Muscle layer of duodenum (tissue), 2 donors: Measurements from ENCODE around the gene TDRD10.

Experiments used
- H3K27ac ChIP-seq: one replicate; pipeline ENCODE4 v1.7.0; 2013; ENCODE audit warnings: mild to moderate bottlenecking, low read length
- H3K27me3 ChIP-seq: one replicate; pipeline ENCODE4 v1.7.0; 2013; ENCODE audit warnings: low read depth, mild to moderate bottlenecking, control low read depth, low read length
- H3K36me3 ChIP-seq, 2 donors: one replicate each; pipeline ENCODE4 v1.7.0; 2013; ENCODE audit warnings: low read length in 2 of 2, control low read depth in 1 of 2, mild to moderate bottlenecking in 1 of 2; ENCODE audit not compliant: insufficient read depth in 2 of 2, control insufficient read depth in 1 of 2
- H3K4me1 ChIP-seq, 2 donors: one replicate each; pipeline ENCODE4 v1.7.0; 2013; ENCODE audit warnings: low read length in 2 of 2, mild to moderate bottlenecking in 2 of 2, control low read depth in 1 of 2, moderate library complexity in 1 of 2; ENCODE audit not compliant: insufficient read depth in 2 of 2, control insufficient read depth in 1 of 2
- H3K4me3 ChIP-seq, 2 donors: one replicate each; pipeline ENCODE4 v1.7.0; 2013; ENCODE audit warnings: low read length in 2 of 2, low read depth in 1 of 2, mild to moderate bottlenecking in 1 of 2
- H3K9me3 ChIP-seq, 2 donors: one replicate each; pipeline ENCODE4 v1.7.0; 2013; ENCODE audit warnings: low read length in 2 of 2, control low read depth in 1 of 2, mild to moderate bottlenecking in 1 of 2; ENCODE audit not compliant: control insufficient read depth in 1 of 2
- donor health status: healthy.

The TDRD10 gene

DNA sequence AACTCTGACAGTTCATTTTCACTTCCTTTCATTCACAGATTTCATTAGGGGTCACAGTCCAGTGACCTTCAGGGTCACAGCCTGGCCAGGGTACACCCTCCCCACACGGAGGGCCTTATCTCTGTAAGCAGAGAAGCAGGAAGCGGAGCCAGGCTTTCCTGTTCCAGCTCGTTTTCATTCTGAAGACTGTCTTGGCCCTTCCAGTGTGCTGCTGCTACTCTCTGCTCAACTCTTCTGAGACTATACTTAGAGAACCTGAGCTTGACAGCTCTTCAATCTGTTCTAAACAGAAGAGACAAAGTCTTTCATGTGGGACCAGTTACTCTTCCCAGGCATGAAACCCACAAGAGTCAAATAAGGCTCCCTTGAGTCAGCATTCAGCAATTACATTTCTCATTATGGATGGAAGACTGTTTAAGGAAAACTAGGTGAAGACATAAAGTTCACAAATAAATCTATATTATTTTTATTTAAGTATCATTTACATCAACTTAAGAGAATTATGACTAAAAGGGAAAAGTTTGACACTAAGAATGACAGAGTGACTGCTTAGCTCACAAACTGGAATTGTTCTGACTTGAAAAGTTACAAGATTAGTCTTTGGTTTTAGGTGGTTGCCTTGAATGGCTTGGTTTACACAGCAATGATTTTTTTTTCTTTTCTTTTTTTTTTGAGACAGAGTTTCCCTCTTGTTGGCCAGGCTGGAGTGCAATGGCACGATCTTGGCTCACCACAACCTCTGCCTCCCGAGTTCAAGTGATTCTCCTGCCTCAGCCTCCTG is 4.8 kb upstream of the TDRD10 start:
- Histone ChIP-seq H3K4me3 (no peak overlapping the region), H3K4me1 (peaks cover 7 to 13% of the 10 kb centered on the region in 2 donors)

DNA sequence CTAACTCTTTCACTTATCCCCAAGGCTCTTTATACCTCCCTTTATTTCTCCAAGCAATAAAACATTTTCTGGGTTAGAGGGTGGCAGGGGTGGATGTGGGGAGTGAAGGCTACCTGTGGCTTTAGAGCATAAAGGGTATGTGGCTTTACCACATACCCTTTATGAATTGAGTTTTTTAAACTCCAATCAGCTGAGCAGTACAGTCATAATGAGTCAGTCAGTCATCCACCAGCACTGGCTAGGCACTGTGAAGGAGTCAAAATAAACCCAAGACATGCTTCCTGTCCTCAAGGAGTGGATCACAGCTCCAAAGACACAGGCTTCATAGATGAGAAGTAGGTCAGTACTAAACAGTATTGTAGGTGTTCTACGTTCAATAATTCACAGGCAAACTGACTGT is 2.6 kb upstream of the TDRD10 start:
- H3K36me3 ChIP-seq = no peaks in the 10 kb centered on the region
- peak overlapping the region; percentile 27 for H3K27ac ChIP-seq
- no peaks in the 10 kb centered on the region for H3K9me3 ChIP-seq
- H3K4me3 ChIP-seq = peak overlapping the region; percentile 50 to 63
- H3K4me1 ChIP-seq = peaks cover 7 to 17% of the 10 kb centered on the region in 2 donors
- peaks cover 22% of the 10 kb centered on the region for H3K27me3 ChIP-seq

More for the DNA sequence above, 4.8 kb upstream of the TDRD10 start:
- Histone ChIP-seq H3K9me3 (no peaks in the 10 kb centered on the region), H3K27ac (peak overlapping the region; percentile 9), H3K36me3 (no peaks in the 10 kb centered on the region), H3K27me3 (peaks cover 22% of the 10 kb centered on the region)

DNA sequence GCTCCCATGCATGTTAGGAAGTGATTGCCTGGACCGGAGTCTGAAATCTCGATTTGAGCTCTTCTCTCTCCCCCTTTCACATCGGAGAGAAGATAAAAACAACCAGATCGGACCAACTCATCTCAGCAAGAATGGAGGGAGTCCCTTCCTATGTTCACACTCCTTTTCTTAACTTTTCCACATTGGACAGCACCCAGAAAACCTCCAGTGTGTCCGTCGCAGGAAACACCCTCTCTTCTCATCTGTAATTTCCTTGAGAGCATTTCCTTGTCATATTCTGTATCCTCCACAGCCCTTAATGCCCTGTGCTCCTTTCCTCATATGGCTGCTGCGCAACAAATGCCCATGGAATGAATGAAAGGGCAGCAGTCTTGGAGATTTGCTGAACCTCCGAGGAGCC is 1.5 kb upstream of the TDRD10 start:
- Histone ChIP-seq H3K27ac (no peak overlapping the region), H3K4me1 (peaks cover under 1 to 17% of the 10 kb centered on the region in 2 donors), H3K4me3 (peak overlapping the region; percentile 50 to 63), H3K9me3 (no peaks in the 10 kb centered on the region), H3K27me3 (peaks cover 22% of the 10 kb centered on the region), H3K36me3 (no peaks in the 10 kb centered on the region)

DNA sequence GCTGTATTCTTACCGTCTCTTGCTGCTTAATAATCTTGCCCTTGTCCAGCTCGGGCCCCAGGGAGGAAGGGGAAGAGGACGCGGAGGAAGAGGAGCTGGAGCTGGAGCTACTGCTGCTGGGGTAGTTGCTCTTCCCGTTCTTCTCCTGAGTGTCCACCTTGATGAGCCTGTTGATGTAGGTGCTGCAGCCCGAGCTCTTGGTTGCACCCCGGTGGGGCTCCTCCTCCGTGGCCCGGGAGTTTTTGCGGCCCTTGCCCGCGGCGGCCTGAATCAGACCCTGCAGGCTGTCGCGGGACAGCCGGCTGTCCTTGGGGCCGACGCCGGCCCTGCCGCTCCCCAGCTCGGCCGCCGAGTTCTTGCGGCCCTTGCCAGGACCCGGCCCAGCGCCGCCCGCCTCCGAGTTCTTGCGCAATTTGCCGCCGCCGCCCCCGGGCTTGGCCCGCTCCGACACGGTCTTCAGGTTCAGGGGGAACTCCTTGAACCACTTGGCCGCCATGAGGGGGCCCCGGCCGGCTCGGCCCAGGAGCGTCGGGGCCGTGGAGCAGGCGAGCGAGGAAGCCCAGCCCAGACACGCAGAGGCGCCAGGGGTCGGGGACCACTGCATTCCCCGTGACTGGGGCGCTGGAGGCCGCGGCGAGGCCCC is 475 bp upstream of the TDRD10 start:
- H3K4me1 ChIP-seq = peaks cover 0 to 17% of the 10 kb centered on the region in 2 donors
- peak overlapping the region; percentile 31 for H3K27ac ChIP-seq
- peaks cover 22% of the 10 kb centered on the region for H3K27me3 ChIP-seq
- no peaks in the 10 kb centered on the region for H3K36me3 ChIP-seq
- H3K9me3 ChIP-seq = peaks cover 0 to 4% of the 10 kb centered on the region in 2 donors
- H3K4me3 ChIP-seq = peak overlapping the region; percentile 50 to 63

DNA sequence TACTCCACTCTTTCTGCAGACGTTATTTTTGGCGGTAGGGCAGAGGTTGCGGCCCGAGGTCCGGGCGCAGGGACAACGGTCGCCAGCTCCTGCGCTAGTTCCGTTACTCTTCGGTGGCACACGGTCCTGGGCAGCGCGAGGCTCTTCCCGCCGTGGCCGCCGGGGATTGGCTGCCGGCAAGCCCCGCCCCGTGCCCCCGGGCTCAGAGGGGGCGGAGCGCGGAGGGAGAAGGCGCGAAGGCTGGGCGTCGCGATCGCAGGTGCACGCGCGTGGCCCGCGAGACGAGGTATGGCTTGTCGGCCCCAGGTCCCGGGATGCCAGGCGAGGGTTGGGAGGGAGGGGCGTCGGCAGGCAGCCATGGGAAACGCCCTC is 711 bp downstream of the TDRD10 start:
- peaks cover 0 to 17% of the 10 kb centered on the region in 2 donors for H3K4me1 ChIP-seq
- H3K9me3 ChIP-seq = peaks cover 0 to 6% of the 10 kb centered on the region in 2 donors
- no peak overlapping the region for H3K27ac ChIP-seq
- no peaks in the 10 kb centered on the region for H3K36me3 ChIP-seq
- peak overlapping the region; percentile 7 to 63 for H3K4me3 ChIP-seq
- peaks cover 22% of the 10 kb centered on the region for H3K27me3 ChIP-seq

DNA sequence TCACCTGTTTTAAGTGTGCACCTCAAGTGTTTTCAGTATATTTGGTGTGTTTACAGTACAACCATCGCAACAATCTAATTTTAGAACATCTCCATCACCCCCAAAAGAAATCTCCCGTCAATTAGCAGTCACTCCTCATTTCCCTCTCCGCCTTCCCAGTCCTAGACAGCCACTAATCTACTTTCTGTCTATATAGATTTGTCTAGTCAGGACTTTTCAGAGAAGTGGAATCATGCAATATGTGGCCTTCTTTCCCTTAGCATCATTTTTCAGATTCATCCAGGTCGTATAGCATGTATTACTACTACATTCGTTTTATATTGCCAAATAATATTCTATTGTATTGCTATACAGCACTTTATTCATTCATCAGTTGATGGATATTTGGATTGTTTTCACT is 1.9 kb downstream of the TDRD10 start:
- peaks cover 22% of the 10 kb centered on the region for H3K27me3 ChIP-seq
- H3K9me3 ChIP-seq = peaks cover 0 to 6% of the 10 kb centered on the region in 2 donors
- H3K4me3 ChIP-seq = no peak overlapping the region
- no peaks in the 10 kb centered on the region for H3K36me3 ChIP-seq
- no peak overlapping the region for H3K27ac ChIP-seq
- peaks cover 0 to 17% of the 10 kb centered on the region in 2 donors for H3K4me1 ChIP-seq

DNA sequence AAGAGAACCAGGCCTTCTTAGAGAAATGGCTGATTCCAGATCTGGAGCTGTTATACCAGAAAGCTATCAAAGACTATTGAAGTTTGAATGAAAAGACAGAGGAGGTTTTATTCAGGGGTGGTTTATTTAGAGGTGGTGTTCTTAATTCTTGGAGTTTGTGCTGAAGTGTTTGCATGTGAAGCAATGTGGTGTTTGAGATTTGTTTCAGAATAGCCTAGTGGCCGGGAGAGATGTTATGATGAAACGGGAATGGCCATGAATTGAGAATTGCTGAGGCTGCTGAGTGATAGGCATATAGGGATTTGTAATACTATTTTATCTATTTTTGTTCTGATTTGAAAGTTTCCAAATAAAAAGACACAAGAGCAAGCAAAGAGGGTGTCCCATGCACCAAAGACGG is 10.7 kb downstream of the TDRD10 start:
- Histone ChIP-seq H3K4me1 (no peaks in the 10 kb centered on the region), H3K27me3 (no peaks in the 10 kb centered on the region), H3K4me3 (no peak overlapping the region), H3K9me3 (no peaks in the 10 kb centered on the region), H3K36me3 (no peaks in the 10 kb centered on the region), H3K27ac (no peak overlapping the region)

DNA sequence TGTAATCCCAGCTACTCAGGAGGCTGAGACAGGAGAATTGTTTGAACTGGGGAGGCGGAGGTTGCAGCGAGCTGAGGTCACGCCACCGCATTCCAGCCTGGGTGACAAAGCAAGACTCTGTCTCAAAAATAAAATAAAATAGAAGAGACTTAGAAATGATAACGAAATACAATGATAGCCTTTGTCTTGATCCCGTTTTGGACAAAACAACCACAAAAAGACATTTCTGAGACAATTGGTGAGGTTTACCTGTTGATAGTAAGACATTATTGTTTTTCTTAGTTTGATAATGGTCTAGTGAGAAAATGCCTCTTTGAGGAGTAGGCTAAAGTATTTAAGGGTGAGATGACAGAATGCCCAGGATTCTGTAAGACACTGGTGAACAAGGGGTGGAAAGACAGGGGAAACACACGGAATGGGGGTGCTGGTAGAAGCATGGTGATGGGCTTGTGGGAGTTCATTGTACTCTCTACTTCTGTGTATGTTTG is 12.1 kb downstream of the TDRD10 start:
- H3K27ac ChIP-seq = no peak overlapping the region
- no peaks in the 10 kb centered on the region for H3K27me3 ChIP-seq
- no peak overlapping the region for H3K4me3 ChIP-seq
- H3K36me3 ChIP-seq = no peaks in the 10 kb centered on the region
- H3K9me3 ChIP-seq = no peaks in the 10 kb centered on the region
- no peaks in the 10 kb centered on the region for H3K4me1 ChIP-seq

DNA sequence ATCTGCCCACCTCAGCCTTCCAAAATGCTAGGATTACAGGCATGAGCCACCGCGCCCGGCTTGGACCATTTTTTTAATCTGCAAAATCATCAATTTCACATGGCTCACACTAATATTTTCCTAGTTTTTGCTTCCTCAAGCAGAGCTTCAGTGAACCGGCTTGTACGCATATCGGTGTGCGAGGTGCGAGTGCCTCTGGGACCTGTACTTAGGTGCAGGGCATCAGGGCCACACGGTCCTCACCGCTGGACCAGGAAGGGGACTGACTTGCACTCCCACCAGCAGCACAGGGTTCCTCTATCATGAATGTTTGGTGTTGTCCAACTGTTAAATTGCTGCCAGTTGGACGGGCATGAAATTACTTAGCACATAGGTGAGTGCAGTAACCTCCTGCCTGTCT is 15.6 kb downstream of the TDRD10 start:
- no peaks in the 10 kb centered on the region for H3K9me3 ChIP-seq
- H3K27me3 ChIP-seq = no peaks in the 10 kb centered on the region
- no peaks in the 10 kb centered on the region for H3K36me3 ChIP-seq
- H3K27ac ChIP-seq = no peak overlapping the region
- H3K4me3 ChIP-seq = no peak overlapping the region
- no peaks in the 10 kb centered on the region for H3K4me1 ChIP-seq

DNA sequence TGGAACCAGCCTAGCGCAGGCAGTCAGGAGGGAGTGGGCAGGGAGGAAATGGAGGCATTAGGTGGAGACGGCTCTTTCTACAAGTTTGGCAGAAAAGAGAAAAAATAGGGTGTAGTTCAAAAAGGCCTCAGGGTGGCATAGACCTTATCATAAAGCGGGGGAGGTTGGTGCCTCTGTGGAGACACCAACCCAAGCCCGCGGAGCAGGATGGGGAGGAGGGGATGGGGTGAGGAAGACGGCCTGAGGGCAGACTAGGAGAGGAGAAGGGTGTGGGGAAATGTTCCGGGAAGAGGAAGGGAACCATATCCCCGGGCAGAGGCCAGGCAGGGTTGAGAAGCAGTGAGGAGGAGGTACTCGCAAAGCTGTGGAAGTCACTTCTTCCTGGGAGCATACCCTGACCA is 17.6 kb downstream of the TDRD10 start:
- Histone ChIP-seq H3K4me3 (no peak overlapping the region), H3K27ac (peak overlapping the region; percentile 56)

DNA sequence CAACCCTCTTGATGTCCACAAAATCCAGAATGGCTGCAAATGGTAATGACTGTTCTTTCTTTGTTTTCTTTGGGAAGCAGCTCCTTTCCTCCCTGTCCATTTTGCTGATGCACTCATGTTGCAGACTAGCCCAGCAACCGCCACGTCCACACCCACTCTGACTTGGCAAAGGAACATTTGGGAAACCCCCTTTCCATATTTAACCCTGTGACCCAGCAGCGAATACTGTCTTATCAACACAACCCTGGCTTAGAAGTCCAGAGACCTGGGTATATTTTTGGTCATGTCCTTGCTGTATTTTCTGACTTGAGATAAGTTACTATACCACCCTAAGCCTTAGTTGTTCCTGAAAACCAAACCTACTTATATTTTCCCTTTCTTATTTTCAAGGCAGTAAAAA is 18.3 kb downstream of the TDRD10 start:
- Histone ChIP-seq H3K36me3 (no peaks in the 10 kb centered on the region), H3K27me3 (no peaks in the 10 kb centered on the region), H3K4me3 (no peak overlapping the region), H3K27ac (no peak overlapping the region), H3K4me1 (no peaks in the 10 kb centered on the region), H3K9me3 (no peaks in the 10 kb centered on the region)

More for the DNA sequence above, 17.6 kb downstream of the TDRD10 start:
- Histone ChIP-seq H3K27me3 (no peaks in the 10 kb centered on the region), H3K4me1 (no peaks in the 10 kb centered on the region), H3K36me3 (no peaks in the 10 kb centered on the region), H3K9me3 (no peaks in the 10 kb centered on the region)
